DOHH2 (cell line): ENCODE measurements around the gene SPDL1.
A peak's percentile ranks its signal among the peaks of the same experiment; 100 is the strongest.

Source experiments
- H3F3A ChIP-seq: fragments of 200-600 bp; sonication (generic), shearing (Covaris generic); 2 replicates; pipeline ENCODE4 v1.6.0; 2016; ENCODE audit warnings: antibody characterized with exemption, mild to moderate bottlenecking; ENCODE audit not compliant: control insufficient read depth, insufficient read depth
- H3K27ac ChIP-seq: fragments of 200-600 bp; sonication (generic); 2 replicates; pipeline ENCODE4 v1.5.1; 2014; ENCODE audit warnings: low read depth, mild to moderate bottlenecking, low read length, moderate library complexity
- H3K27me3 ChIP-seq: fragments of 200-600 bp; sonication (generic); 2 replicates; pipeline ENCODE4 v1.6.1; 2014; ENCODE audit warnings: mild to moderate bottlenecking, low read length, mixed read lengths; ENCODE audit not compliant: control insufficient read depth
- H3K36me3 ChIP-seq: fragments of 200-600 bp; sonication (generic); 2 replicates; pipeline ENCODE4 v1.6.1; 2014; ENCODE audit warnings: mild to moderate bottlenecking, low read length, moderate library complexity, mixed read lengths; ENCODE audit not compliant: control insufficient read depth
- H3K4me1 ChIP-seq: fragments of 200-600 bp; sonication (generic); 2 replicates; pipeline ENCODE4 v1.6.1; 2014; ENCODE audit warnings: mild to moderate bottlenecking, low read length, mixed read lengths; ENCODE audit not compliant: control insufficient read depth
- H3K4me2 ChIP-seq: fragments of 200-600 bp; sonication (generic); 2 replicates; pipeline ENCODE4 v1.6.0; 2014; ENCODE audit warnings: mild to moderate bottlenecking, low read length, moderate library complexity
- H3K4me3 ChIP-seq: fragments of 200-600 bp; sonication (generic); 2 replicates; pipeline ENCODE4 v1.5.1; 2014; ENCODE audit warnings: mild to moderate bottlenecking, low read length, mixed read lengths
- H3K79me2 ChIP-seq: fragments of 200-600 bp; sonication (generic); 2 replicates; pipeline ENCODE4 v1.6.1; 2014; ENCODE audit warnings: mild to moderate bottlenecking, low read length, mixed read lengths; ENCODE audit not compliant: control insufficient read depth
- H3K9me2 ChIP-seq: fragments of 200-600 bp; sonication (generic); replicated peaks from 2 replicates; pipeline ENCODE4 v1.6.1; 2014; ENCODE audit warnings: mild to moderate bottlenecking, low read length, mixed read lengths; ENCODE audit not compliant: control insufficient read depth
- H3K9me3 ChIP-seq: fragments of 200-600 bp; sonication (generic); 2 replicates; pipeline ENCODE4 v1.6.1; 2014; ENCODE audit warnings: antibody characterized with exemption, low read length, mixed read lengths; ENCODE audit not compliant: control insufficient read depth, insufficient read depth
- H4K20me1 ChIP-seq: fragments of 200-600 bp; sonication (generic); 2 replicates; pipeline ENCODE4 v1.6.0; 2014; ENCODE audit warnings: low read depth, mild to moderate bottlenecking, antibody characterized with exemption, low read length, moderate library complexity; ENCODE audit not compliant: control insufficient read depth, insufficient read depth
- EZH2phosphoT487 ChIP-seq: fragments of 200-600 bp; sonication (generic); IDR thresholded peaks from 2 replicates; pipeline ENCODE4 v1.6.1; 2017; ENCODE audit warnings: borderline replicate concordance, mild to moderate bottlenecking, antibody characterized with exemption, low read length, moderate library complexity, mixed read lengths
- TF ChIP-seq, protein P1 (sequence below): fragments of 200-600 bp; sonication (generic); IDR thresholded peaks from one replicate; pipeline ENCODE4 v1.5.1; 2014; ENCODE audit warnings: antibody characterized with exemption, mild to moderate bottlenecking, low read depth, low read length; ENCODE audit not compliant: poor library complexity, severe bottlenecking

SPDL1 gene

GRCh38 chr5:169649486-169649885, 65.9 kb downstream of the SPDL1 start:
- H3K79me2 ChIP-seq, result peaks cover 100% of the 10 kb centered on the region
- H3K4me3 ChIP-seq, result no peak overlapping the region
- TF ChIP-seq, protein P1, sequence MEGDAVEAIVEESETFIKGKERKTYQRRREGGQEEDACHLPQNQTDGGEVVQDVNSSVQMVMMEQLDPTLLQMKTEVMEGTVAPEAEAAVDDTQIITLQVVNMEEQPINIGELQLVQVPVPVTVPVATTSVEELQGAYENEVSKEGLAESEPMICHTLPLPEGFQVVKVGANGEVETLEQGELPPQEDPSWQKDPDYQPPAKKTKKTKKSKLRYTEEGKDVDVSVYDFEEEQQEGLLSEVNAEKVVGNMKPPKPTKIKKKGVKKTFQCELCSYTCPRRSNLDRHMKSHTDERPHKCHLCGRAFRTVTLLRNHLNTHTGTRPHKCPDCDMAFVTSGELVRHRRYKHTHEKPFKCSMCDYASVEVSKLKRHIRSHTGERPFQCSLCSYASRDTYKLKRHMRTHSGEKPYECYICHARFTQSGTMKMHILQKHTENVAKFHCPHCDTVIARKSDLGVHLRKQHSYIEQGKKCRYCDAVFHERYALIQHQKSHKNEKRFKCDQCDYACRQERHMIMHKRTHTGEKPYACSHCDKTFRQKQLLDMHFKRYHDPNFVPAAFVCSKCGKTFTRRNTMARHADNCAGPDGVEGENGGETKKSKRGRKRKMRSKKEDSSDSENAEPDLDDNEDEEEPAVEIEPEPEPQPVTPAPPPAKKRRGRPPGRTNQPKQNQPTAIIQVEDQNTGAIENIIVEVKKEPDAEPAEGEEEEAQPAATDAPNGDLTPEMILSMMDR, result no peak
- no peak for TF ChIP-seq EZH2phosphoT487
- no peak overlapping the region for H3K4me2 ChIP-seq
- H3K27me3 ChIP-seq, result no peaks in the 10 kb centered on the region
- H3K9me2 ChIP-seq, result no peaks in the 10 kb centered on the region
- H3F3A ChIP-seq, result no peaks in the 10 kb centered on the region
- no peaks in the 10 kb centered on the region for H3K9me3 ChIP-seq
- peaks cover 35% of the 10 kb centered on the region for H4K20me1 ChIP-seq
- H3K36me3 ChIP-seq, result peaks cover 71% of the 10 kb centered on the region
- H3K4me1 ChIP-seq, result peaks cover 56% of the 10 kb centered on the region
- no peak overlapping the region for H3K27ac ChIP-seq

DNA sequence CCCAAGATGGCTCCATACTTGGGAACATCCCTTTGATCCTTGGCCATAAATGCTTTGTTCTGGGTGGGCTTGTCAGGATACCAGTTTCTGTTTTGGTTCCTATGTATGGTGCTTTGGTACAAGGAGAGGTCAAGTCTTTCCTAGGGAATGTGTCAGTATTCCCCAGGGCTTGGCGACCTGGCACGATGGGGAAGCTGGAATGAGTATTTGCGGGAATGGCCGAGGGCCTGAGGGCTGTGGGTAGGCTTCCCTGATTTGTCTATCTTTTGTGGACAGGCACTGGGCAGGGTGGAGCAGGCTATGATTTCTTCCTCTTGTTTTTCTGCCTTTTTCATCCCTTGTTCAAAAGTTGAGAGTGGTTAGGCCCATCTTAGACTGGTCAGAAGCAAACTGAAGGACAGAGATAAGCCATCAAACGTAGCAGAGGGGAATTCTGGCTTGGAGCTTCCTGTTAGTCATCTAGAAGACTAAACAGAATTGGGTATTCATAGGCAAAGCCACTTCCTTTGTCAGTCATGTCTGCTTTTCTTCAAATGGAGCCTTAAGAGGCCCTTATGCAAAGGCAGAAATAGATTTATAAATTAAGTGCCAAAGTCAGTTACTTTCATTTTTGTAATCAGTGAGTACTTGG, 67.2 kb downstream of the SPDL1 start:
- Histone ChIP-seq H3K27me3 (no peaks in the 10 kb centered on the region), H3K9me3 (no peaks in the 10 kb centered on the region), H3K79me2 (peaks cover 98% of the 10 kb centered on the region), H3K27ac (no peak overlapping the region), H4K20me1 (peaks cover 35% of the 10 kb centered on the region), H3F3A (no peaks in the 10 kb centered on the region), H3K4me1 (peaks cover 56% of the 10 kb centered on the region), H3K4me2 (peak overlapping the region; percentile 38), H3K4me3 (0 out of 2 replicates have a peak overlapping the region, but pooled peaks have one; percentile 2), H3K9me2 (no peaks in the 10 kb centered on the region), H3K36me3 (peaks cover 84% of the 10 kb centered on the region)
- TF ChIP-seq EZH2phosphoT487, result no peak
- TF ChIP-seq, protein P1, result no peak

DNA sequence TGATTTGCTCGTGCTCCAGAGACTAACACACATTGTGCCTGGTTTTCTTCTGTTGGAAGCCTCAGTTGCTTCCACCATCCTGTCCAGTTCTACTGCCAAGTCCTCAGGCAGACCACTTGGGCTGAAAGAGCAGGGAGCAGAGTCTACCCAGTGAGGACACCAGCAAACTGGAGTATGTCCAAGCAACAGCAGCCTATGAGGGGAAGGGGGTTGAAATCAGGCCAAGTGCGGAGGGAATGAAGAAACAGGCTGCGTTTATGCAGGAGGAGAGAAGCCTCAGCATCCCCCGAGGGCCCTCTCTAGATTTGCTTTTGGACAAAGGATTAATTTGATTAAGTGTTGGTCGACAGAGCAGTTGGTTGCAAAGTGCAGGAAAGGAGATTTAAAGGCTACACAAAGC, 68.0 kb downstream of the SPDL1 start:
- Histone ChIP-seq H3K4me3 (no peak overlapping the region), H3K79me2 (peaks cover 98% of the 10 kb centered on the region), H3K36me3 (peaks cover 91% of the 10 kb centered on the region), H3K27ac (no peak overlapping the region), H3K27me3 (no peaks in the 10 kb centered on the region), H3K9me2 (no peaks in the 10 kb centered on the region), H3F3A (no peaks in the 10 kb centered on the region), H3K4me2 (no peak overlapping the region), H3K4me1 (peaks cover 50% of the 10 kb centered on the region), H4K20me1 (peaks cover 35% of the 10 kb centered on the region), H3K9me3 (no peaks in the 10 kb centered on the region)
- TF ChIP-seq EZH2phosphoT487, result no peak
- TF ChIP-seq, protein P1, result no peak
